Panc1 (cell line): ENCODE results near the gene ENOPH1. TPM values are rescaled to one million over a fixed set of nuclear protein-coding genes. Genes with fewer than 3 reads are reported as not detected.

ENCODE experiments used
- ATAC-seq: fragments of 200-7000 bp; cut with Tn5 transposase; 2 replicates; pipeline ENCODE4 v1.9.1; 2020; ENCODE audit warnings: mild to moderate bottlenecking, moderate library complexity
- BruUV-seq: library from RNA; stranded (reverse); fragments of 400-500 nt; replicated peaks from 2 replicates; lab custom pipeline; 2021; lab: Mats Ljungman, UMichigan
- CTCF ChIA-PET: fragments of 300-600 bp; sonication (Branson Sonifier 250); formaldehyde crosslinking; loops from one replicate; lab custom pipeline; 2022; ENCODE audit warnings: antibody characterized with exemption; lab: Charles Lee
- POLR2A ChIA-PET: fragments of 300-600 bp; sonication (Branson Sonifier 250); formaldehyde crosslinking; loops from one replicate; lab custom pipeline; 2022; ENCODE audit warnings: antibody characterized with exemption; lab: Charles Lee
- DNase-seq: peaks from one replicate; pipeline ENCODE4 v3.0.0-alpha.2; 2010; ENCODE audit warnings: low read depth, low spot score
- H3K27ac ChIP-seq: 2 replicates; pipeline ENCODE4 v1.5.1; 2011; ENCODE audit warnings: mild to moderate bottlenecking, low read length, inconsistent platforms
- H3K27me3 ChIP-seq: fragments of 200-500 bp; sonication (Bioruptor generic); 2 replicates; pipeline ENCODE4 v1.6.0; 2014; ENCODE audit warnings: low read length, inconsistent platforms; ENCODE audit not compliant: control insufficient read depth, insufficient read depth
- H3K36me3 ChIP-seq: fragments of 200-500 bp; sonication (Bioruptor generic); 2 replicates; pipeline ENCODE4 v1.5.1; 2014; ENCODE audit warnings: inconsistent platforms, mild to moderate bottlenecking, low read length, moderate library complexity; ENCODE audit not compliant: control insufficient read depth, insufficient read depth
- H3K4me1 ChIP-seq: 2 replicates; pipeline ENCODE4 v1.5.1; 2011; ENCODE audit warnings: inconsistent platforms, mild to moderate bottlenecking, low read length, moderate library complexity; ENCODE audit not compliant: control insufficient read depth, insufficient read depth
- H3K4me3 ChIP-seq, 2 experiments: 2 replicates each; pipeline ENCODE4 v1.5.1; 2011 to 2012; ENCODE audit warnings: low read depth in 2 of 2, low read length in 2 of 2, mild to moderate bottlenecking in 2 of 2, inconsistent platforms in 1 of 2, moderate library complexity in 1 of 2
- H3K9me3 ChIP-seq: fragments of 200-500 bp; sonication (Bioruptor generic); 2 replicates; pipeline ENCODE4 v1.5.1; 2014; ENCODE audit warnings: low read depth, mild to moderate bottlenecking, inconsistent platforms, low read length, moderate library complexity; ENCODE audit not compliant: control insufficient read depth, insufficient read depth
- POLR2AphosphoS5 ChIP-seq: IDR thresholded peaks from 2 replicates; pipeline ENCODE4 v1.6.1; 2012; ENCODE audit warnings: mild to moderate bottlenecking, low read depth, low read length, moderate library complexity
- SIN3A ChIP-seq: IDR thresholded peaks from 2 replicates; pipeline ENCODE4 v1.6.1; 2012; ENCODE audit warnings: low read depth, mild to moderate bottlenecking, low read length, moderate library complexity, borderline replicate concordance; ENCODE audit not compliant: insufficient read depth
- TCF7L2 ChIP-seq: IDR thresholded peaks from 2 replicates; pipeline ENCODE4 v1.6.1; 2011; ENCODE audit warnings: mild to moderate bottlenecking, low read depth, low read length, inconsistent platforms
- in situ Hi-C: cut with HindIII; loops from 2 replicates; pipeline ENCODE4 v1.10.0; 2016; ENCODE audit warnings: low sequenced_read_pairs, low pct_unique_long_range_greater_than_20kb
- intact Hi-C: fragments of 100-400 bp; cut with micrococcal nuclease; formaldehyde crosslinking; loops from one replicate; pipeline ENCODE4 v1.10.0; 2022; ENCODE audit not compliant: unreplicated experiment
- total RNA-seq: library from RNA; stranded (reverse); gene quantifications from one replicate; pipeline ENCODE4 v1.2.1, GENCODE V29; 2021; ENCODE audit not compliant: unreplicated experiment
- TF ChIP-seq, protein P1 (sequence below), 2 experiments: IDR thresholded peaks; 2 replicates each; pipeline ENCODE4 v1.6.1; 2011 to 2012; ENCODE audit warnings: low read depth in 2 of 2, control low read depth in 1 of 2, low read length in 1 of 2, mild to moderate bottlenecking in 1 of 2, moderate library complexity in 1 of 2; ENCODE audit not compliant: insufficient read depth in 1 of 2
- TF ChIP-seq, protein P2 (sequence below): fragments of 450-650 bp; IDR thresholded peaks from 2 replicates; pipeline ENCODE4 v1.5.1; 2017; ENCODE audit warnings: mild to moderate bottlenecking

ENOPH1 gene
- total RNA-seq, 1 experiment from 2014 or later: 34.7 TPM

DNA sequence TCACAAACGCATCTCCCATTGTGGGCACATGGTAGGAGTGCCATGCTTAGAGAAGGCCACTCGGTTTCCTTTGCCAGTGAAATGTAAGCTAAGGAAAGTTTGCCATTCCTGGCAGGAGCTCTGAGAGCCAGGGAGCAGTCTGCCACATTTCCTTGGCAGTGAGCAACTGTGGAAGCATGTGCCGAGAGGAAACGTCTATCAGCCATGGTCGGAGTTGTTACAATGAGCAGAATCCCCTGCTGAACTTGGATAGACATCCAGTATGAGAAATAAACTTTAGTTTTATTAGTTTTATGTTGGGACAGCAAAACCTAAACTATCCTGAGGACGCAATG is 51.1 kb downstream of the ENOPH1 start:
- Histone ChIP-seq H3K27me3 (no peaks in the 10 kb centered on the region), H3K36me3 (no peaks in the 10 kb centered on the region), H3K9me3 (no peaks in the 10 kb centered on the region), H3K4me1 (no peaks in the 10 kb centered on the region), H3K27ac (no peak overlapping the region), H3K4me3 (no peak overlapping the region)
- no peak for ATAC-seq
- intact Hi-C loops: no loop called here
- BruUV-seq: no TSS peak
- no peak for DNase-seq
- TF ChIP-seq SIN3A (no peak), TCF7L2 (no peak), POLR2AphosphoS5 (no peak)
- TF ChIP-seq, protein P1, sequence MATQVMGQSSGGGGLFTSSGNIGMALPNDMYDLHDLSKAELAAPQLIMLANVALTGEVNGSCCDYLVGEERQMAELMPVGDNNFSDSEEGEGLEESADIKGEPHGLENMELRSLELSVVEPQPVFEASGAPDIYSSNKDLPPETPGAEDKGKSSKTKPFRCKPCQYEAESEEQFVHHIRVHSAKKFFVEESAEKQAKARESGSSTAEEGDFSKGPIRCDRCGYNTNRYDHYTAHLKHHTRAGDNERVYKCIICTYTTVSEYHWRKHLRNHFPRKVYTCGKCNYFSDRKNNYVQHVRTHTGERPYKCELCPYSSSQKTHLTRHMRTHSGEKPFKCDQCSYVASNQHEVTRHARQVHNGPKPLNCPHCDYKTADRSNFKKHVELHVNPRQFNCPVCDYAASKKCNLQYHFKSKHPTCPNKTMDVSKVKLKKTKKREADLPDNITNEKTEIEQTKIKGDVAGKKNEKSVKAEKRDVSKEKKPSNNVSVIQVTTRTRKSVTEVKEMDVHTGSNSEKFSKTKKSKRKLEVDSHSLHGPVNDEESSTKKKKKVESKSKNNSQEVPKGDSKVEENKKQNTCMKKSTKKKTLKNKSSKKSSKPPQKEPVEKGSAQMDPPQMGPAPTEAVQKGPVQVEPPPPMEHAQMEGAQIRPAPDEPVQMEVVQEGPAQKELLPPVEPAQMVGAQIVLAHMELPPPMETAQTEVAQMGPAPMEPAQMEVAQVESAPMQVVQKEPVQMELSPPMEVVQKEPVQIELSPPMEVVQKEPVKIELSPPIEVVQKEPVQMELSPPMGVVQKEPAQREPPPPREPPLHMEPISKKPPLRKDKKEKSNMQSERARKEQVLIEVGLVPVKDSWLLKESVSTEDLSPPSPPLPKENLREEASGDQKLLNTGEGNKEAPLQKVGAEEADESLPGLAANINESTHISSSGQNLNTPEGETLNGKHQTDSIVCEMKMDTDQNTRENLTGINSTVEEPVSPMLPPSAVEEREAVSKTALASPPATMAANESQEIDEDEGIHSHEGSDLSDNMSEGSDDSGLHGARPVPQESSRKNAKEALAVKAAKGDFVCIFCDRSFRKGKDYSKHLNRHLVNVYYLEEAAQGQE (IDR thresholded peaks at IDR 0.05; ENCODE audit: insufficient read depth in 1 of 2, low read depth in 2 of 2, low read length in 1 of 2): no peak
- TF ChIP-seq, protein P2, sequence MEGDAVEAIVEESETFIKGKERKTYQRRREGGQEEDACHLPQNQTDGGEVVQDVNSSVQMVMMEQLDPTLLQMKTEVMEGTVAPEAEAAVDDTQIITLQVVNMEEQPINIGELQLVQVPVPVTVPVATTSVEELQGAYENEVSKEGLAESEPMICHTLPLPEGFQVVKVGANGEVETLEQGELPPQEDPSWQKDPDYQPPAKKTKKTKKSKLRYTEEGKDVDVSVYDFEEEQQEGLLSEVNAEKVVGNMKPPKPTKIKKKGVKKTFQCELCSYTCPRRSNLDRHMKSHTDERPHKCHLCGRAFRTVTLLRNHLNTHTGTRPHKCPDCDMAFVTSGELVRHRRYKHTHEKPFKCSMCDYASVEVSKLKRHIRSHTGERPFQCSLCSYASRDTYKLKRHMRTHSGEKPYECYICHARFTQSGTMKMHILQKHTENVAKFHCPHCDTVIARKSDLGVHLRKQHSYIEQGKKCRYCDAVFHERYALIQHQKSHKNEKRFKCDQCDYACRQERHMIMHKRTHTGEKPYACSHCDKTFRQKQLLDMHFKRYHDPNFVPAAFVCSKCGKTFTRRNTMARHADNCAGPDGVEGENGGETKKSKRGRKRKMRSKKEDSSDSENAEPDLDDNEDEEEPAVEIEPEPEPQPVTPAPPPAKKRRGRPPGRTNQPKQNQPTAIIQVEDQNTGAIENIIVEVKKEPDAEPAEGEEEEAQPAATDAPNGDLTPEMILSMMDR: no peak
- in situ Hi-C loops: no loop called here
- ChIA-PET CTCF (no interaction called here), POLR2A (no interaction called here)

DNA sequence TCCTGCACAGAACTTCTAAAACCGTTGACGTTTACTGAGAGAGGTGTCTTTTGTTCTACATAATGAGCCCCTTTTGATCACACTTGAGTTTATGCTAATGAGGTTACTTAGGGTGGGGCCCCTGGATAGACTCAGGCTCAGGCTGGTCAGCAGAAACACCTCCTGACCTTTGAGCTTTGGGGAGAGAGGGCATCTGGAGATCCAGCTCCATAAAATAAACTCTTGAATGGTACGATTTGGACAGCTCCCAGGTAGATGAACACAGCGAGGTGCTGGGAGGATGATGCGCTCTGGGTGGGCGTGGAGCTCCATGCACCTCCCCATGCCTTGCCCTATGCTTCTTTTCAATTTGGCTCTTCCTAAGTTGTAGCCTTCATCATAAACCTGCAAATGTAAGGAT is 52.0 kb downstream of the ENOPH1 start:
- no peaks in the 10 kb centered on the region for H3K27me3 ChIP-seq
- no peak overlapping the region for H3K27ac ChIP-seq
- no peak overlapping the region for H3K4me3 ChIP-seq
- ChIA-PET POLR2A (interaction anchor here (0.5 kb wide), 1 partner anchor 1761 kb away, joined by 3 read pairs; no protein-coding TSS in a partner anchor), CTCF (no interaction called here)
- in situ Hi-C loops: no loop called here
- no peak for ATAC-seq
- H3K4me1 ChIP-seq: no peaks in the 10 kb centered on the region
- intact Hi-C loops: no loop called here
- DNase-seq: no peak
- TF ChIP-seq, protein P1 (IDR thresholded peaks at IDR 0.05; ENCODE audit: insufficient read depth in 1 of 2, low read depth in 2 of 2, low read length in 1 of 2): no peak
- TF ChIP-seq SIN3A (no peak), TCF7L2 (no peak), POLR2AphosphoS5 (no peak)
- TF ChIP-seq, protein P2: no peak
- BruUV-seq: no TSS peak
- no peaks in the 10 kb centered on the region for H3K36me3 ChIP-seq
- H3K9me3 ChIP-seq: no peaks in the 10 kb centered on the region
